HepG2 (cell line): ENCODE results near the gene TELO2. TPM values are rescaled to one million over a fixed set of nuclear protein-coding genes. Genes with fewer than 3 reads are reported as not detected.

Experiments used
- AKAP8 ChIP-seq: sonication (generic); formaldehyde crosslinking; IDR thresholded peaks from 2 replicates; pipeline ENCODE4 v1.5.1; 2020; ENCODE audit warnings: mild to moderate bottlenecking, missing genetic modification reagents
- IKZF4 ChIP-seq: sonication (generic); formaldehyde crosslinking; IDR thresholded peaks from 2 replicates; pipeline ENCODE4 v1.5.1; 2020; ENCODE audit warnings: borderline replicate concordance, mild to moderate bottlenecking, low read depth, missing genetic modification reagents; ENCODE audit errors: not compliant biosample characterization
- KLF11 ChIP-seq: IDR thresholded peaks from 2 replicates; pipeline ENCODE4 v1.6.1; 2016; ENCODE audit warnings: missing compliant biosample characterization
- MEF2D ChIP-seq: sonication (generic); formaldehyde crosslinking; IDR thresholded peaks from 2 replicates; pipeline ENCODE4 v1.5.1; 2020; ENCODE audit warnings: mild to moderate bottlenecking, missing genetic modification reagents
- RBFOX2 ChIP-seq: fragments of 200-400 bp; formaldehyde crosslinking; IDR thresholded peaks from 2 replicates; pipeline ENCODE4 v1.6.1; 2017; ENCODE audit warnings: low read depth, mild to moderate bottlenecking, low read length
- SALL2 ChIP-seq: sonication (generic); formaldehyde crosslinking; IDR thresholded peaks from 2 replicates; pipeline ENCODE4 v1.8.1; 2023; ENCODE audit warnings: mild to moderate bottlenecking, missing genetic modification reagents, inconsistent platforms
- SNAPC2 ChIP-seq: sonication (generic); formaldehyde crosslinking; IDR thresholded peaks from 2 replicates; pipeline ENCODE4 v1.8.1; 2022; ENCODE audit warnings: mild to moderate bottlenecking, missing genetic modification reagents
- SPEN ChIP-seq: sonication (generic); formaldehyde crosslinking; IDR thresholded peaks from 2 replicates; pipeline ENCODE4 v1.5.1; 2020; ENCODE audit warnings: low read depth, mild to moderate bottlenecking, missing genetic modification reagents
- WIZ ChIP-seq: sonication (generic); formaldehyde crosslinking; IDR thresholded peaks from 2 replicates; pipeline ENCODE4 v1.5.1; 2020; ENCODE audit warnings: mild to moderate bottlenecking, missing genetic modification reagents
- ZFP62 ChIP-seq: sonication (generic); formaldehyde crosslinking; IDR thresholded peaks from 2 replicates; pipeline ENCODE4 v1.4.0; 2020; ENCODE audit warnings: missing genetic modification reagents
- ZFP82 ChIP-seq: sonication (generic); formaldehyde crosslinking; IDR thresholded peaks from 2 replicates; pipeline ENCODE4 v1.5.1; 2020; ENCODE audit warnings: mild to moderate bottlenecking, missing genetic modification reagents, borderline replicate concordance
- ZNF496 ChIP-seq: sonication (generic); formaldehyde crosslinking; IDR thresholded peaks from 2 replicates; pipeline ENCODE4 v1.8.1; 2023; ENCODE audit warnings: mild to moderate bottlenecking, moderate library complexity, missing genetic modification reagents; ENCODE audit not compliant: insufficient replicate concordance
- polyA plus RNA-seq, 8 experiments: library from polyadenylated mRNA; depleted of rRNA in 3 of 8; stranded (reverse) in 7 of 8; unstranded in 1 of 8; fragments of >200 nt; fragmentation: Illumina TruSeq in 4 of 8; extraction: Trizol in 4 of 8; gene quantifications; 2 replicates each; pipeline versions ENCODE4 v1.2.1 to v1.2.3, GENCODE V29; 2011 to 2016; ENCODE audit warnings: low read depth in 4 of 8, missing spikeins in 1 of 8, mixed read lengths in 1 of 8; ENCODE audit not compliant: insufficient read depth in 1 of 8
- total RNA-seq, 5 experiments: library from RNA; depleted of rRNA; stranded (reverse); fragments of >200 nt; fragmentation: Illumina TruSeq; extraction: Trizol; gene quantifications; 2 replicates each; pipeline ENCODE4 v1.2.3, GENCODE V29; 2016; ENCODE audit warnings: low read depth in 1 of 5
- TF ChIP-seq, protein P1 (sequence below): sonication (generic); formaldehyde crosslinking; IDR thresholded peaks from 2 replicates; pipeline ENCODE4 v1.4.0; 2020; ENCODE audit warnings: mild to moderate bottlenecking, missing genetic modification reagents
- TF ChIP-seq, protein P2 (sequence below): sonication (generic); formaldehyde crosslinking; IDR thresholded peaks from 2 replicates; pipeline ENCODE4 v1.8.1; 2022; ENCODE audit warnings: low read depth, mild to moderate bottlenecking, missing genetic modification reagents
- TF ChIP-seq, protein P3 (sequence below): sonication (generic); formaldehyde crosslinking; IDR thresholded peaks from 2 replicates; pipeline ENCODE4 v1.8.1; 2023; ENCODE audit warnings: missing genetic modification reagents, mild to moderate bottlenecking, borderline replicate concordance
- TF ChIP-seq, protein P4 (sequence below): sonication (generic); formaldehyde crosslinking; IDR thresholded peaks from 2 replicates; pipeline ENCODE4 v1.4.0; 2020; ENCODE audit warnings: missing genetic modification reagents
- TF ChIP-seq, protein P5 (sequence below), 2 experiments: fragments of 450-650 bp in 1 of 2; sonication (generic) in 1 of 2; formaldehyde crosslinking; IDR thresholded peaks; 2 replicates each; pipeline versions ENCODE4 v1.5.0 to v1.8.0; 2020 to 2022; ENCODE audit warnings: mild to moderate bottlenecking in 1 of 2, missing genetic modification reagents in 1 of 2
- TF ChIP-seq, protein P6 (sequence below): IDR thresholded peaks from 2 replicates; pipeline ENCODE4 v1.6.1; 2016; ENCODE audit warnings: low read depth, borderline replicate concordance
- TF ChIP-seq, protein P7 (sequence below): sonication (generic); formaldehyde crosslinking; IDR thresholded peaks from 2 replicates; pipeline ENCODE4 v1.4.0; 2020; ENCODE audit warnings: low read depth, mild to moderate bottlenecking, missing genetic modification reagents

TELO2 gene
- total and polyA plus RNA-seq, 2 of the 13 experiments (the other 11 are each of a cell fraction or from before 2014, with no cell fraction given): 10.1 to 17.9 TPM

DNA sequence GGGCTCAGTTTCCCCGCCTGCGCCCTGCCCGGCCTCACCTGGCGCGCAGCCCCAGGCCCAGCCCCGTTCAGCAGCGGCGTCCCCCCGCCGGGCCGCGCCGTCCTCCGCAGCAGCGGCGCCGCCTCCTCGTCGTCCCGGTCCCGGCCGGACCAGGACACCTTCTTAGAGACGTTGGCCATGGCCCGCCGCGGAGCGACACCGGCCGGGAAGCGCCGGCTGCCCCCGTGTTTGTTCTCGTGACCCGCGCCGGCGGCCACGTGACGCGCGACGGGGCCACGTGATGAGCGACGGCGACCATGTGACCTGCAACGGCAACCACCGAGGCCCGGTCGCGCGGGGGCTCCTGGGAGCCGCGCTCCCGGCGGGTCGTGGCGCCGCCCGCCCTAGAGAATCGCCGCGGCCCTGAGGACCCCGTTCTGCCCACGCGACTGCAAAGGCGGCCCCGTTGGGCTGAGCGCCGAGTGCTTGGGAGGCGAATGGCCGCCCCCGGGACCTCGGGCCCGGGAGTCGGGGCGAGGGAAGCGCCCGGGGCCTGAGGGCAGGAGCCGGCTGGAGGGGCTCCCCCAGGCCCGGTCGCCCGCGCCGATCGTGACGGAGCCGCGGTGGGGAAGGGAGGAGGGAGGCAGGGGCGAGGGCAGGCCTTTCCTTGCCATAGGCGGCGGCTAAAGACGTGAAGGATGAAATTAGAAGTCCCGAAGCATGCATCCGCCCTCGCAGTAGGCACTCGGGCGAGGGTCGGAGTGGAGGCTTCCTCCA, 18.2 kb upstream of the TELO2 start, which contains the start of gene CLCN7 (continued):
- TF ChIP-seq, protein P1, sequence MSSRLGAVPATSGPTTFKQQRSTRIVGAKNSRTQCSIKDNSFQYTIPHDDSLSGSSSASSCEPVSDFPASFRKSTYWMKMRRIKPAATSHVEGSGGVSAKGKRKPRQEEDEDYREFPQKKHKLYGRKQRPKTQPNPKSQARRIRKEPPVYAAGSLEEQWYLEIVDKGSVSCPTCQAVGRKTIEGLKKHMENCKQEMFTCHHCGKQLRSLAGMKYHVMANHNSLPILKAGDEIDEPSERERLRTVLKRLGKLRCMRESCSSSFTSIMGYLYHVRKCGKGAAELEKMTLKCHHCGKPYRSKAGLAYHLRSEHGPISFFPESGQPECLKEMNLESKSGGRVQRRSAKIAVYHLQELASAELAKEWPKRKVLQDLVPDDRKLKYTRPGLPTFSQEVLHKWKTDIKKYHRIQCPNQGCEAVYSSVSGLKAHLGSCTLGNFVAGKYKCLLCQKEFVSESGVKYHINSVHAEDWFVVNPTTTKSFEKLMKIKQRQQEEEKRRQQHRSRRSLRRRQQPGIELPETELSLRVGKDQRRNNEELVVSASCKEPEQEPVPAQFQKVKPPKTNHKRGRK (CRISPR knock-in tag): no peak
- peak; percentile 65; the same call in 1 of the 2 replicates for TF ChIP-seq WIZ (CRISPR knock-in tag)
- TF ChIP-seq ZFP82: peak; percentile 98; the same call in 1 of the 2 replicates
- TF ChIP-seq, protein P2, sequence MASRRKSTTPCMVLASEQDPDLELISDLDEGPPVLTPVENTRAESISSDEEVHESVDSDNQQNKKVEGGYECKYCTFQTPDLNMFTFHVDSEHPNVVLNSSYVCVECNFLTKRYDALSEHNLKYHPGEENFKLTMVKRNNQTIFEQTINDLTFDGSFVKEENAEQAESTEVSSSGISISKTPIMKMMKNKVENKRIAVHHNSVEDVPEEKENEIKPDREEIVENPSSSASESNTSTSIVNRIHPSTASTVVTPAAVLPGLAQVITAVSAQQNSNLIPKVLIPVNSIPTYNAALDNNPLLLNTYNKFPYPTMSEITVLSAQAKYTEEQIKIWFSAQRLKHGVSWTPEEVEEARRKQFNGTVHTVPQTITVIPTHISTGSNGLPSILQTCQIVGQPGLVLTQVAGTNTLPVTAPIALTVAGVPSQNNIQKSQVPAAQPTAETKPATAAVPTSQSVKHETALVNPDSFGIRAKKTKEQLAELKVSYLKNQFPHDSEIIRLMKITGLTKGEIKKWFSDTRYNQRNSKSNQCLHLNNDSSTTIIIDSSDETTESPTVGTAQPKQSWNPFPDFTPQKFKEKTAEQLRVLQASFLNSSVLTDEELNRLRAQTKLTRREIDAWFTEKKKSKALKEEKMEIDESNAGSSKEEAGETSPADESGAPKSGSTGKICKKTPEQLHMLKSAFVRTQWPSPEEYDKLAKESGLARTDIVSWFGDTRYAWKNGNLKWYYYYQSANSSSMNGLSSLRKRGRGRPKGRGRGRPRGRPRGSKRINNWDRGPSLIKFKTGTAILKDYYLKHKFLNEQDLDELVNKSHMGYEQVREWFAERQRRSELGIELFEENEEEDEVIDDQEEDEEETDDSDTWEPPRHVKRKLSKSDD (CRISPR knock-in tag): 0 out of 2 replicates have a peak, but pooled peaks have one; percentile 38
- no peak for TF ChIP-seq ZNF496 (CRISPR knock-in tag)
- TF ChIP-seq SNAPC2 (CRISPR knock-in tag): peak; percentile 54; the same call in 1 of the 2 replicates
- peak; percentile 75 for TF ChIP-seq SALL2
- TF ChIP-seq, protein P3, sequence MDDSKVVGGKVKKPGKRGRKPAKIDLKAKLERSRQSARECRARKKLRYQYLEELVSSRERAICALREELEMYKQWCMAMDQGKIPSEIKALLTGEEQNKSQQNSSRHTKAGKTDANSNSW: peak; percentile 93; the same call in 1 of the 2 replicates
- TF ChIP-seq KLF11 (CRISPR knock-in tag): 0 out of 2 replicates have a peak, but pooled peaks have one; percentile 57
- peak; percentile 97 for TF ChIP-seq RBFOX2
- TF ChIP-seq, protein P4, sequence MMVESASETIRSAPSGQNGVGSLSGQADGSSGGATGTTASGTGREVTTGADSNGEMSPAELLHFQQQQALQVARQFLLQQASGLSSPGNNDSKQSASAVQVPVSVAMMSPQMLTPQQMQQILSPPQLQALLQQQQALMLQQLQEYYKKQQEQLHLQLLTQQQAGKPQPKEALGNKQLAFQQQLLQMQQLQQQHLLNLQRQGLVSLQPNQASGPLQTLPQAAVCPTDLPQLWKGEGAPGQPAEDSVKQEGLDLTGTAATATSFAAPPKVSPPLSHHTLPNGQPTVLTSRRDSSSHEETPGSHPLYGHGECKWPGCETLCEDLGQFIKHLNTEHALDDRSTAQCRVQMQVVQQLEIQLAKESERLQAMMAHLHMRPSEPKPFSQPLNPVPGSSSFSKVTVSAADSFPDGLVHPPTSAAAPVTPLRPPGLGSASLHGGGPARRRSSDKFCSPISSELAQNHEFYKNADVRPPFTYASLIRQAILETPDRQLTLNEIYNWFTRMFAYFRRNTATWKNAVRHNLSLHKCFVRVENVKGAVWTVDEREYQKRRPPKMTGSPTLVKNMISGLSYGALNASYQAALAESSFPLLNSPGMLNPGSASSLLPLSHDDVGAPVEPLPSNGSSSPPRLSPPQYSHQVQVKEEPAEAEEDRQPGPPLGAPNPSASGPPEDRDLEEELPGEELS (CRISPR knock-in tag): peak; percentile 48; the same call in 1 of the 2 replicates
- TF ChIP-seq IKZF4: peak; percentile 93
- TF ChIP-seq AKAP8 (CRISPR knock-in tag): peak; percentile 38; the same call in 1 of the 2 replicates
- TF ChIP-seq, protein P5, sequence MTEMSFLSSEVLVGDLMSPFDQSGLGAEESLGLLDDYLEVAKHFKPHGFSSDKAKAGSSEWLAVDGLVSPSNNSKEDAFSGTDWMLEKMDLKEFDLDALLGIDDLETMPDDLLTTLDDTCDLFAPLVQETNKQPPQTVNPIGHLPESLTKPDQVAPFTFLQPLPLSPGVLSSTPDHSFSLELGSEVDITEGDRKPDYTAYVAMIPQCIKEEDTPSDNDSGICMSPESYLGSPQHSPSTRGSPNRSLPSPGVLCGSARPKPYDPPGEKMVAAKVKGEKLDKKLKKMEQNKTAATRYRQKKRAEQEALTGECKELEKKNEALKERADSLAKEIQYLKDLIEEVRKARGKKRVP (CRISPR knock-in tag; IDR thresholded peaks at IDR 0.05): no peak; a peak in 1 of 4 replicates
- TF ChIP-seq, protein P6, sequence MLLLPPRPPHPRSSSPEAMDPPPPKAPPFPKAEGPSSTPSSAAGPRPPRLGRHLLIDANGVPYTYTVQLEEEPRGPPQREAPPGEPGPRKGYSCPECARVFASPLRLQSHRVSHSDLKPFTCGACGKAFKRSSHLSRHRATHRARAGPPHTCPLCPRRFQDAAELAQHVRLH (CRISPR knock-in tag): peak; percentile 96
- TF ChIP-seq SPEN (CRISPR knock-in tag): peak; percentile 98
- TF ChIP-seq, protein P7, sequence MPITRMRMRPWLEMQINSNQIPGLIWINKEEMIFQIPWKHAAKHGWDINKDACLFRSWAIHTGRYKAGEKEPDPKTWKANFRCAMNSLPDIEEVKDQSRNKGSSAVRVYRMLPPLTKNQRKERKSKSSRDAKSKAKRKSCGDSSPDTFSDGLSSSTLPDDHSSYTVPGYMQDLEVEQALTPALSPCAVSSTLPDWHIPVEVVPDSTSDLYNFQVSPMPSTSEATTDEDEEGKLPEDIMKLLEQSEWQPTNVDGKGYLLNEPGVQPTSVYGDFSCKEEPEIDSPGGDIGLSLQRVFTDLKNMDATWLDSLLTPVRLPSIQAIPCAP (CRISPR knock-in tag): no peak
- no peak for TF ChIP-seq ZFP62
- no peak for TF ChIP-seq MEF2D
